HG03196 (cell line): Measurements from ENCODE around the gene MGP.

ENCODE experiments used
- ATAC-seq: cut with Tn5 transposase; IDR thresholded peaks from one replicate; pipeline ENCODE4 v1.9.1; 2021; ENCODE audit not compliant: unreplicated experiment

The MGP gene

GRCh38 chr12:14903386-14904098, 17.9 kb upstream of the MGP start:
- ATAC-seq, result no peak

GRCh38 chr12:14902465-14902864, 16.8 kb upstream of the MGP start:
- ATAC-seq, result no peak

- ATAC-seq, result no peak
Observed at GRCh38 chr12:14901228-14901562, 15.5 kb upstream of the MGP start.

- no peak for ATAC-seq
Observed at GRCh38 chr12:14900521-14901227, 15.0 kb upstream of the MGP start.

- no peak for ATAC-seq
Observed at GRCh38 chr12:14896521-14897169, 11.0 kb upstream of the MGP start.

GRCh38 chr12:14893506-14894250, 8.0 kb upstream of the MGP start:
- ATAC-seq, result no peak

- no peak for ATAC-seq
Observed at GRCh38 chr12:14892726-14893505, 7.3 kb upstream of the MGP start.

GRCh38 chr12:14890701-14891100, 5.0 kb upstream of the MGP start:
- ATAC-seq, result no peak

GRCh38 chr12:14886271-14886670, 617 bp upstream of the MGP start:
- ATAC-seq, result no peak

- ATAC-seq, result peak; percentile 96
Observed at GRCh38 chr12:14884458-14884878, 1.2 kb downstream of the MGP start.

GRCh38 chr12:14883686-14884085, 2.0 kb downstream of the MGP start:
- no peak for ATAC-seq

- ATAC-seq, result no peak
Observed at GRCh38 chr12:14880890-14881453, 4.7 kb downstream of the MGP start.

GRCh38 chr12:14879222-14879933, 6.3 kb downstream of the MGP start:
- no peak for ATAC-seq

GRCh38 chr12:14878488-14878887, 7.2 kb downstream of the MGP start:
- ATAC-seq, result no peak

GRCh38 chr12:14876833-14877232, 8.8 kb downstream of the MGP start:
- no peak for ATAC-seq

- no peak for ATAC-seq
Observed at GRCh38 chr12:14874882-14875281, 10.8 kb downstream of the MGP start.

GRCh38 chr12:14873440-14874185, 12.0 kb downstream of the MGP start:
- no peak for ATAC-seq

GRCh38 chr12:14871886-14872285, 13.8 kb downstream of the MGP start:
- ATAC-seq, result no peak

- ATAC-seq, result no peak
Observed at GRCh38 chr12:14871247-14871646, 14.4 kb downstream of the MGP start.
